Measurements from ENCODE around the gene NDUFV3.
"Not testable (repeated sequence)": the region's sequence is repeated elsewhere in the genome, so short reads cannot be mapped to it uniquely, and the experiment has no call there.

The NDUFV3 gene

GRCh38 chr21:42855171-42855936 is 37.8 kb upstream of the NDUFV3 start:
- FAIRE-seq, result no peak
- DNase-seq (ENCODE audit: extremely low spot score, insufficient read length, low read depth), result no peak

- DNase-seq (ENCODE audit: extremely low spot score, insufficient read length, low read depth) (no peak), FAIRE-seq (no peak)
Measured at GRCh38 chr21:42855937-42856335, 37.2 kb upstream of the NDUFV3 start.

GRCh38 chr21:42857216-42857615 is 35.9 kb upstream of the NDUFV3 start:
- no peak for DNase-seq (ENCODE audit: extremely low spot score, insufficient read length, low read depth)
- no peak for FAIRE-seq

GRCh38 chr21:42858185-42858847 is 34.8 kb upstream of the NDUFV3 start:
- FAIRE-seq (no peak), DNase-seq (ENCODE audit: extremely low spot score, insufficient read length, low read depth) (no peak)

GRCh38 chr21:42858957-42859890 is 33.9 kb upstream of the NDUFV3 start:
- no peak for FAIRE-seq
- no peak for DNase-seq (ENCODE audit: extremely low spot score, insufficient read length, low read depth)

GRCh38 chr21:42859891-42860230 is 33.2 kb upstream of the NDUFV3 start:
- DNase-seq (ENCODE audit: extremely low spot score, insufficient read length, low read depth) (no peak), FAIRE-seq (no peak)

- FAIRE-seq, result no peak
Measured at GRCh38 chr21:42860345-42860744, 32.8 kb upstream of the NDUFV3 start.

GRCh38 chr21:42861311-42861847 is 31.7 kb upstream of the NDUFV3 start:
- no peak for DNase-seq (ENCODE audit: extremely low spot score, insufficient read length, low read depth)
- no peak for FAIRE-seq

More at GRCh38 chr21:42860345-42860744, 32.8 kb upstream of the NDUFV3 start:
- no peak for DNase-seq (ENCODE audit: extremely low spot score, insufficient read length, low read depth)

GRCh38 chr21:42861848-42862400 is 31.2 kb upstream of the NDUFV3 start:
- FAIRE-seq (no peak), DNase-seq (ENCODE audit: extremely low spot score, insufficient read length, low read depth) (no peak)

- DNase-seq (ENCODE audit: extremely low spot score, insufficient read length, low read depth) (no peak), FAIRE-seq (no peak)
Measured at GRCh38 chr21:42862774-42863503, 30.2 kb upstream of the NDUFV3 start.

- DNase-seq (ENCODE audit: extremely low spot score, insufficient read length, low read depth), result no peak
- no peak for FAIRE-seq
Measured at GRCh38 chr21:42863504-42863870, 29.6 kb upstream of the NDUFV3 start.

- DNase-seq (ENCODE audit: extremely low spot score, insufficient read length, low read depth) (no peak), FAIRE-seq (no peak)
Measured at GRCh38 chr21:42864286-42864685, 28.8 kb upstream of the NDUFV3 start.

GRCh38 chr21:42864815-42865775 is 28.0 kb upstream of the NDUFV3 start:
- FAIRE-seq (no peak), DNase-seq (ENCODE audit: extremely low spot score, insufficient read length, low read depth) (no peak)

GRCh38 chr21:42865776-42866160 is 27.3 kb upstream of the NDUFV3 start:
- DNase-seq (ENCODE audit: extremely low spot score, insufficient read length, low read depth) (no peak), FAIRE-seq (no peak)

GRCh38 chr21:42868196-42868595 is 24.9 kb upstream of the NDUFV3 start:
- FAIRE-seq (no peak), DNase-seq (ENCODE audit: extremely low spot score, insufficient read length, low read depth) (no peak)

- no peak for FAIRE-seq
- no peak for DNase-seq (ENCODE audit: extremely low spot score, insufficient read length, low read depth)
Measured at GRCh38 chr21:42873096-42873495, 20.0 kb upstream of the NDUFV3 start.

GRCh38 chr21:42875811-42876210 is 17.3 kb upstream of the NDUFV3 start:
- not testable (repeated sequence) for DNase-seq (ENCODE audit: extremely low spot score, insufficient read length, low read depth); FAIRE-seq

- no peak for DNase-seq (ENCODE audit: extremely low spot score, insufficient read length, low read depth)
- no peak for FAIRE-seq
Measured at GRCh38 chr21:42878678-42878992, 14.5 kb upstream of the NDUFV3 start.

All from GM18507 (cell line).